ENCODE measurements around the gene ECSCR.

Gene ECSCR

DNA sequence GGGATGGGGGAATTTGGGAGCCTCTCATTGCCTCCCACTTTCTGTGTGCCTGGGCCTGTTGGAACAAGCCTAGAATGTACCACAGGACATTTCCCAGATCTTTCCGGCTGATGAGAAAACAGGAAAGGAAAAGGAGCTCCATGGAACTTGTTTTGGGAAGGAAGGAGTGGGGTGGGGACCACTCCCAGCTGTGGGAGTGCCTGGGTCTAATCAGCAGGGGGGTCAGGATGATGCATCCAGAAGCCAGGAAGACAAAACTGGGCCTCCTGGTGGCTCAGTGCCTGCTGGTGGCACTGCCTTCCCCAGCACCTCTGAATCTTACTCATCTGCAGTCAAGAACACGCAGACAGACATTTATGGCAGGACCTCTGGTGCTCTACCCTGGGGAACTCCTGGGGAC is 11.0 kb upstream of the ECSCR start:
- Histone ChIP-seq H3K4me3 (ENCODE audit: low read depth, low read length) (no peak overlapping the region), H3K9me3 (ENCODE audit: control insufficient read depth, insufficient read depth, low read depth, low read length) (no peaks in the 10 kb centered on the region), H3K27ac (ENCODE audit: extremely low read depth, low read depth, low read length) (no peak overlapping the region; the same call in 1 of the 2 replicates), H3K36me3 (ENCODE audit: control insufficient read depth in 2 of 2, insufficient read depth in 1 of 2, low read length in 2 of 2) (peaks cover 0 to 33% of the 10 kb centered on the region in 2 experiments; a peak in 1 of 3 replicates), H3K4me1 (ENCODE audit: control insufficient read depth, insufficient read depth, low read length) (no peaks in the 10 kb centered on the region)
- POLR2A ChIA-PET = interaction anchor here (1.2 kb wide), 1 partner anchor 9 kb away, joined by 5 read pairs; the partner anchor contains the start of gene STING1
- CTCF ChIA-PET = interaction anchor here (1.2 kb wide), 1 partner anchor 22 kb away, joined by 3 read pairs; no protein-coding TSS in a partner anchor
- TF ChIP-seq ZNF692 (tag by site-specific recombination; IDR thresholded peaks at IDR 0.05) (peak; percentile 73), ZNF302 (tag by site-specific recombination; IDR thresholded peaks at IDR 0.05; ENCODE audit: low read depth) (no peak), ZNF623 (tag by site-specific recombination; IDR thresholded peaks at IDR 0.05) (no peak), ZNF521 (tag by site-specific recombination; IDR thresholded peaks at IDR 0.05) (no peak), ZFP69B (tag by site-specific recombination; IDR thresholded peaks at IDR 0.05) (0 out of 2 replicates have a peak, but pooled peaks have one; percentile 48), OVOL3 (tag by site-specific recombination; IDR thresholded peaks at IDR 0.05) (no peak), ZNF175 (tag by site-specific recombination; IDR thresholded peaks at IDR 0.05) (no peak), KLF10 (tag by site-specific recombination; IDR thresholded peaks at IDR 0.05) (no peak), ZNF146 (tag by site-specific recombination; IDR thresholded peaks at IDR 0.05) (no peak), EGR2 (tag by site-specific recombination; IDR thresholded peaks at IDR 0.05; ENCODE audit: low read depth) (no peak), ZFP37 (tag by site-specific recombination; IDR thresholded peaks at IDR 0.05) (no peak), ZNF561 (tag by site-specific recombination; IDR thresholded peaks at IDR 0.05; ENCODE audit: borderline replicate concordance) (no peak), ZNF776 (tag by site-specific recombination; IDR thresholded peaks at IDR 0.05; ENCODE audit: borderline replicate concordance) (no peak), ZBTB10 (tag by site-specific recombination; IDR thresholded peaks at IDR 0.05) (no peak), MZF1 (tag by site-specific recombination; IDR thresholded peaks at IDR 0.05; ENCODE audit: borderline replicate concordance) (no peak), ZNF785 (tag by site-specific recombination; IDR thresholded peaks at IDR 0.05) (no peak), ZSCAN18 (tag by site-specific recombination; IDR thresholded peaks at IDR 0.05) (no peak), ZNF791 (tag by site-specific recombination; IDR thresholded peaks at IDR 0.05) (no peak), SCRT2 (tag by site-specific recombination; IDR thresholded peaks at IDR 0.05) (no peak), ZNF423 (tag by site-specific recombination; IDR thresholded peaks at IDR 0.05) (no peak), ZBTB21 (tag by site-specific recombination; IDR thresholded peaks at IDR 0.05) (no peak), ZNF558 (tag by site-specific recombination; IDR thresholded peaks at IDR 0.05) (no peak)
- TF ChIP-seq, protein P1, sequence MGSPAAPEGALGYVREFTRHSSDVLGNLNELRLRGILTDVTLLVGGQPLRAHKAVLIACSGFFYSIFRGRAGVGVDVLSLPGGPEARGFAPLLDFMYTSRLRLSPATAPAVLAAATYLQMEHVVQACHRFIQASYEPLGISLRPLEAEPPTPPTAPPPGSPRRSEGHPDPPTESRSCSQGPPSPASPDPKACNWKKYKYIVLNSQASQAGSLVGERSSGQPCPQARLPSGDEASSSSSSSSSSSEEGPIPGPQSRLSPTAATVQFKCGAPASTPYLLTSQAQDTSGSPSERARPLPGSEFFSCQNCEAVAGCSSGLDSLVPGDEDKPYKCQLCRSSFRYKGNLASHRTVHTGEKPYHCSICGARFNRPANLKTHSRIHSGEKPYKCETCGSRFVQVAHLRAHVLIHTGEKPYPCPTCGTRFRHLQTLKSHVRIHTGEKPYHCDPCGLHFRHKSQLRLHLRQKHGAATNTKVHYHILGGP (tag by site-specific recombination; IDR thresholded peaks at IDR 0.05) = no peak
- TF ChIP-seq, protein P2, sequence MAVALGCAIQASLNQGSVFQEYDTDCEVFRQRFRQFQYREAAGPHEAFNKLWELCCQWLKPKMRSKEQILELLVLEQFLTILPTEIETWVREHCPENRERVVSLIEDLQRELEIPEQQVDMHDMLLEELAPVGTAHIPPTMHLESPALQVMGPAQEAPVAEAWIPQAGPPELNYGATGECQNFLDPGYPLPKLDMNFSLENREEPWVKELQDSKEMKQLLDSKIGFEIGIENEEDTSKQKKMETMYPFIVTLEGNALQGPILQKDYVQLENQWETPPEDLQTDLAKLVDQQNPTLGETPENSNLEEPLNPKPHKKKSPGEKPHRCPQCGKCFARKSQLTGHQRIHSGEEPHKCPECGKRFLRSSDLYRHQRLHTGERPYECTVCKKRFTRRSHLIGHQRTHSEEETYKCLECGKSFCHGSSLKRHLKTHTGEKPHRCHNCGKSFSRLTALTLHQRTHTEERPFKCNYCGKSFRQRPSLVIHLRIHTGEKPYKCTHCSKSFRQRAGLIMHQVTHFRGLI (tag by site-specific recombination; IDR thresholded peaks at IDR 0.05) = no peak
- TF ChIP-seq, protein P3, sequence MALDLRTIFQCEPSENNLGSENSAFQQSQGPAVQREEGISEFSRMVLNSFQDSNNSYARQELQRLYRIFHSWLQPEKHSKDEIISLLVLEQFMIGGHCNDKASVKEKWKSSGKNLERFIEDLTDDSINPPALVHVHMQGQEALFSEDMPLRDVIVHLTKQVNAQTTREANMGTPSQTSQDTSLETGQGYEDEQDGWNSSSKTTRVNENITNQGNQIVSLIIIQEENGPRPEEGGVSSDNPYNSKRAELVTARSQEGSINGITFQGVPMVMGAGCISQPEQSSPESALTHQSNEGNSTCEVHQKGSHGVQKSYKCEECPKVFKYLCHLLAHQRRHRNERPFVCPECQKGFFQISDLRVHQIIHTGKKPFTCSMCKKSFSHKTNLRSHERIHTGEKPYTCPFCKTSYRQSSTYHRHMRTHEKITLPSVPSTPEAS (tag by site-specific recombination; IDR thresholded peaks at IDR 0.05) = no peak
- TF ChIP-seq, protein P4, sequence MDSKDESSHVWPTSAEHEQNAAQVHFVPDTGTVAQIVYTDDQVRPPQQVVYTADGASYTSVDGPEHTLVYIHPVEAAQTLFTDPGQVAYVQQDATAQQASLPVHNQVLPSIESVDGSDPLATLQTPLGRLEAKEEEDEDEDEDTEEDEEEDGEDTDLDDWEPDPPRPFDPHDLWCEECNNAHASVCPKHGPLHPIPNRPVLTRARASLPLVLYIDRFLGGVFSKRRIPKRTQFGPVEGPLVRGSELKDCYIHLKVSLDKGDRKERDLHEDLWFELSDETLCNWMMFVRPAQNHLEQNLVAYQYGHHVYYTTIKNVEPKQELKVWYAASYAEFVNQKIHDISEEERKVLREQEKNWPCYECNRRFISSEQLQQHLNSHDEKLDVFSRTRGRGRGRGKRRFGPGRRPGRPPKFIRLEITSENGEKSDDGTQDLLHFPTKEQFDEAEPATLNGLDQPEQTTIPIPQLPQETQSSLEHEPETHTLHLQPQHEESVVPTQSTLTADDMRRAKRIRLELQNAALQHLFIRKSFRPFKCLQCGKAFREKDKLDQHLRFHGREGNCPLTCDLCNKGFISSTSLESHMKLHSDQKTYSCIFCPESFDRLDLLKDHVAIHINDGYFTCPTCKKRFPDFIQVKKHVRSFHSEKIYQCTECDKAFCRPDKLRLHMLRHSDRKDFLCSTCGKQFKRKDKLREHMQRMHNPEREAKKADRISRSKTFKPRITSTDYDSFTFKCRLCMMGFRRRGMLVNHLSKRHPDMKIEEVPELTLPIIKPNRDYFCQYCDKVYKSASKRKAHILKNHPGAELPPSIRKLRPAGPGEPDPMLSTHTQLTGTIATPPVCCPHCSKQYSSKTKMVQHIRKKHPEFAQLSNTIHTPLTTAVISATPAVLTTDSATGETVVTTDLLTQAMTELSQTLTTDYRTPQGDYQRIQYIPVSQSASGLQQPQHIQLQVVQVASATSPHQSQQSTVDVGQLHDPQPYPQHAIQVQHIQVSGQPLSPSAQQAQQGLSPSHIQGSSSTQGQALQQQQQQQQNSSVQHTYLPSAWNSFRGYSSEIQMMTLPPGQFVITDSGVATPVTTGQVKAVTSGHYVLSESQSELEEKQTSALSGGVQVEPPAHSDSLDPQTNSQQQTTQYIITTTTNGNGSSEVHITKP (tag by site-specific recombination; IDR thresholded peaks at IDR 0.05) = peak; percentile 94
